ENCODE results near the gene CREG1. TPM values are rescaled to one million over a fixed set of nuclear protein-coding genes. Genes with fewer than 3 reads are reported as not detected.

CREG1 gene
- total RNA-seq, 4 donors from 2014 or later, result 154 to 191 (median 164) TPM

DNA sequence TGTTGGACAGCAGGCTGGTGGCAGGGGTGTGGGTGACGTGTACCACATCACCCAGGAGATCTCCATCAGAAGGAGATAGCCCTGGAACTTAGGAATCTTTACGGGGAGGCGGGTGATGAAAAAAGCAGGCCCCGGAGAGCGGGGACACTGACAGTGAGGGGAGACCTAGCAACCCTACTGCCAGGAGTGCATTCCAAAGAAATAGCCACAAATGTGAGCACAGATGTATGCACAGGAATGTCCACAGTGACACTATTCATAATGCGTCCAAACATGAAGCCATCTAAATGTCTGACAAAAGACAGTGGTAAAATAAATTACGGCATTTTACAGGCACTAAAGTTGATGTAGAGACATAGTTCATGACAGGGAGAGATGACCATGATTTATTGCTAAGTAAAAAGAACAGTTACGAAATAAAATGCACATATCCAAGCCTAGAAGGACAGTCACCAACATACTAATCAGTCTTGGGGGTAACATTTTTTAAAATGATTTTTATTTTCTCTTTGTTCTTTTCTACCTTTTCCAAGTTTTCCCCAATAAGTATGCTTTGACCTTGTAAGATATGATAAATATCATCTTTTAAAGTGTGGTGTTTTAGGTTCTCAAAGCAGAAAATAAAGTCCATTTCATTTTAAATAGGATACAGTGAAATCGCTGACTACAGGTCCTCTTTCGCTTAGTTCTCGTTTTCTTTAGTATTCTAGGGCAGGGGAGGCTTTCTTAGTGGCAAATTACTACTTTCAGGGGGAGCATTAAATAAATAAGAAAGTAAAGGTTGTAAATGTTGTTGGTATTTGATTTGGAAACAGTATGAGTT lies 56.6 kb downstream of the CREG1 start:
- no peak overlapping the region for H3K27ac ChIP-seq
- H3K36me3 ChIP-seq, result no peaks in the 10 kb centered on the region
- peaks cover 0 to 2% (median 0%) of the 10 kb centered on the region in 4 donors for H3K4me1 ChIP-seq
- TF ChIP-seq EP300 (IDR thresholded peaks at IDR 0.05), result no peak
- TF ChIP-seq POLR2A (IDR thresholded peaks at IDR 0.05), result no peak
- TF ChIP-seq, protein P1, sequence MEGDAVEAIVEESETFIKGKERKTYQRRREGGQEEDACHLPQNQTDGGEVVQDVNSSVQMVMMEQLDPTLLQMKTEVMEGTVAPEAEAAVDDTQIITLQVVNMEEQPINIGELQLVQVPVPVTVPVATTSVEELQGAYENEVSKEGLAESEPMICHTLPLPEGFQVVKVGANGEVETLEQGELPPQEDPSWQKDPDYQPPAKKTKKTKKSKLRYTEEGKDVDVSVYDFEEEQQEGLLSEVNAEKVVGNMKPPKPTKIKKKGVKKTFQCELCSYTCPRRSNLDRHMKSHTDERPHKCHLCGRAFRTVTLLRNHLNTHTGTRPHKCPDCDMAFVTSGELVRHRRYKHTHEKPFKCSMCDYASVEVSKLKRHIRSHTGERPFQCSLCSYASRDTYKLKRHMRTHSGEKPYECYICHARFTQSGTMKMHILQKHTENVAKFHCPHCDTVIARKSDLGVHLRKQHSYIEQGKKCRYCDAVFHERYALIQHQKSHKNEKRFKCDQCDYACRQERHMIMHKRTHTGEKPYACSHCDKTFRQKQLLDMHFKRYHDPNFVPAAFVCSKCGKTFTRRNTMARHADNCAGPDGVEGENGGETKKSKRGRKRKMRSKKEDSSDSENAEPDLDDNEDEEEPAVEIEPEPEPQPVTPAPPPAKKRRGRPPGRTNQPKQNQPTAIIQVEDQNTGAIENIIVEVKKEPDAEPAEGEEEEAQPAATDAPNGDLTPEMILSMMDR (IDR thresholded peaks at IDR 0.05), result no peak
- no peak overlapping the region for H3K4me3 ChIP-seq
- H3K27me3 ChIP-seq, result peaks cover 0 to 4% of the 10 kb centered on the region in 2 donors
- WGBS, 2 donors, result 69 to 73% methylated on average over 11 of the region's 11 CpGs
- no peaks in the 10 kb centered on the region for H3K9me3 ChIP-seq
- DNase-seq (ENCODE audit: low spot score in 2 of 2), result no peak

DNA sequence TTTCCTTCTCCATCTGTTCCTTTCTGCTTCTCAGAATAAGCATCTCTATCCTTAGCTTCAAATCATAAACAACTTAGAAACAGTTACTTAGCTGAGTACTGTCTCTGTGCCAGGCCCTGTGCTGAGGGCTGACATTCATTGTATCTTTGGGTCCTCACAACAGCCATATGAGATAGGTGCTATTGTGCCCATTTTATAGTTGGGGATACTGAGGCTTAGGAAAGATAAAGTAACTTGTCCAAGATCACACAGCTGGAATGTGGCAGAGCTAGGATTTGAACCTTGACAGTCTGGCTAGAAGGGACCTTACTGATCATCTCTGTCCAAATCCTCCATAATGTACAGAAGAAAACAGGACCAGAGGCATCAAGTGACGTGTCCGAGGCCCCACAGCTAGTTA lies 60.2 kb downstream of the CREG1 start:
- no peak for DNase-seq (ENCODE audit: low spot score in 2 of 2)

DNA sequence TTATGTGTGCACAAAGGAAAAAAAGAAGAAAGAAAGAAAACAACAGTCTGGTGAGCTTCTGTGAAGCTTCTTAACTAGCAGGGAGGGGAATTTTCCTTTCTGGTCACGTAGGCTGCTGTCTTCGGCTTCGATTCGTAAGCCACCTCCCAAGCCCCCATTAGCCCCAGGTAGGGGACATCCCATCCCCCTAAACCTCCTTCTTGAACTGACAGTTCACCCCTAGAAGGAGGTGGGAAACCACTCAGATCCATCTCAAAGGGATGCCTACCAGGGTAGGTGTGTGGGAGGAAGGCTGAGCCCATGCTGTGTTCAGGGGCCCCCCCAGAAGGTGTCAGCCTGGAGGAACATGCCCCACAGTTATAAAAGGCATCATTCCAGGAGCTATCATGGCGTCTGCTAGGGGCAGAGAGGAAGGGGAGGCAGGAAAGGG lies 61.1 kb downstream of the CREG1 start:
- WGBS, 2 donors, result 31 to 43% methylated on average over 5 of the region's 5 CpGs
- Histone ChIP-seq H3K4me1 (no peaks in the 10 kb centered on the region), H3K9me3 (no peaks in the 10 kb centered on the region), H3K27me3 (peaks cover 0 to 4% of the 10 kb centered on the region in 2 donors), H3K27ac (no peak overlapping the region), H3K36me3 (no peaks in the 10 kb centered on the region), H3K4me3 (no peak overlapping the region)
- no peak for DNase-seq (ENCODE audit: low spot score in 2 of 2)
- TF ChIP-seq, protein P1 (IDR thresholded peaks at IDR 0.05), result no peak
- no peak for TF ChIP-seq POLR2A (IDR thresholded peaks at IDR 0.05)
- TF ChIP-seq EP300 (IDR thresholded peaks at IDR 0.05), result no peak

More for the DNA sequence above, 60.2 kb downstream of the CREG1 start:
- H3K27ac ChIP-seq, result no peak overlapping the region
- no peak overlapping the region for H3K4me3 ChIP-seq
- H3K36me3 ChIP-seq, result no peaks in the 10 kb centered on the region
- TF ChIP-seq, protein P1 (IDR thresholded peaks at IDR 0.05), result no peak
- TF ChIP-seq POLR2A (IDR thresholded peaks at IDR 0.05) (no peak), EP300 (IDR thresholded peaks at IDR 0.05) (no peak)
- H3K27me3 ChIP-seq, result peaks cover 0 to 4% of the 10 kb centered on the region in 2 donors
- no peaks in the 10 kb centered on the region for H3K9me3 ChIP-seq
- 90 to 100% methylated on average over 2 of the region's 2 CpGs for WGBS, 2 donors
- H3K4me1 ChIP-seq, result no peaks in the 10 kb centered on the region

DNA sequence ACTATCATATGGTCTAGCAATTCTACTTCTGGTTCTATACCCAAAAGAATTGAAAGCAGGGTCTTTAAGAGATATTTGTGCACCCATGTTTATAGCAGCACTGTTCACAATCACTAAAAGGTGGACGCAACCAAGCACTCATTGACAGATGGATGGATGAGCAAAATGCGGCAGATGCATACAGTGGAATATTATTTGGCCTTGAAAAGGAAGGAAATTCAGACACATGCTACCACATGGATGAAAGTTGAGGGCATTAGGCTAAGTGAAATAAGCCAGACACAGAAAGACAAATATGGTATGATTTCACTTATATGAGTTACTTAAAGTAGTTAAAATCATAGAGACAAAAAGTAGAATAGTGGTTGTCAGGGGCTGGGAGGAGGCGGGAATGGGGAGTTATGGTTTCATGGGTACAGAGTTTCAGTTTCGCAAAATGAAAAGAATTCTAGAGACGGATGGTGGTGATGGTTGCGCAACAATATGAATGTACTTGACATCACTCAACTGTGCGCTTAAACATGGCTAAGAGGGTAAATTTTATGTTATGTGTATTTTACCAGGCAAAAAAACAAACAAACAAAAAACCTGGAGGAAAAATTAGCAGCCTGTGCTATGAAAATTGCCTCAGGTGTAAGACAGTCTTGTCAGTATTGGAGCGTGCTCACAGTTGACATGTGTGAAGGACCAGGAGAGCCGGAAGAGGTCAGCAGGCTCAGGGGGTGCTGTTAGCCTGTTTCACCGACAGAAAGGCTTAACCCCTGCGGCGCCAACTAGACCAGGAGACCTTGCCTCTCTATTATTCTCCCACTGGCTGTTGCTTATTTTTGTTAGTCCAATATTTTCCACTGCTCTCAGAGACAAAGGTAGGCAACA lies 61.7 kb downstream of the CREG1 start:
- Histone ChIP-seq H3K9me3 (no peaks in the 10 kb centered on the region), H3K27ac (no peak overlapping the region), H3K4me3 (no peak overlapping the region), H3K4me1 (no peaks in the 10 kb centered on the region), H3K27me3 (peaks cover 0 to 4% of the 10 kb centered on the region in 2 donors), H3K36me3 (no peaks in the 10 kb centered on the region)
- no peak for DNase-seq (ENCODE audit: low spot score in 2 of 2)
- 61 to 64% methylated on average over 12 of the region's 12 CpGs for WGBS, 2 donors
- TF ChIP-seq, protein P1 (IDR thresholded peaks at IDR 0.05), result no peak
- TF ChIP-seq POLR2A (IDR thresholded peaks at IDR 0.05) (no peak), EP300 (IDR thresholded peaks at IDR 0.05) (no peak)

Other genes starting within 250 kb of the CREG1 start
- gene CD247, start 35.2 kb downstream of the CREG1 start, total RNA-seq, result 1 to 10 TPM in 3 of 4 donors, not detected in 1; 1.2 to 1.5 (median 1.4) TPM
- gene RCSD1, start 76.5 kb upstream of the CREG1 start, total RNA-seq, result 10 to 100 TPM; 10.0 to 17.7 (median 12.9) TPM
- gene MPZL1, start 168.2 kb upstream of the CREG1 start, total RNA-seq, result 10 to 100 TPM; 50.1 to 76.0 (median 71.7) TPM